ENCODE measurements around the gene DLG5.

GRCh38 chr10:77820349-77820748 lies 106.2 kb downstream of the DLG5 start:
- TF ChIP-seq, protein P1, sequence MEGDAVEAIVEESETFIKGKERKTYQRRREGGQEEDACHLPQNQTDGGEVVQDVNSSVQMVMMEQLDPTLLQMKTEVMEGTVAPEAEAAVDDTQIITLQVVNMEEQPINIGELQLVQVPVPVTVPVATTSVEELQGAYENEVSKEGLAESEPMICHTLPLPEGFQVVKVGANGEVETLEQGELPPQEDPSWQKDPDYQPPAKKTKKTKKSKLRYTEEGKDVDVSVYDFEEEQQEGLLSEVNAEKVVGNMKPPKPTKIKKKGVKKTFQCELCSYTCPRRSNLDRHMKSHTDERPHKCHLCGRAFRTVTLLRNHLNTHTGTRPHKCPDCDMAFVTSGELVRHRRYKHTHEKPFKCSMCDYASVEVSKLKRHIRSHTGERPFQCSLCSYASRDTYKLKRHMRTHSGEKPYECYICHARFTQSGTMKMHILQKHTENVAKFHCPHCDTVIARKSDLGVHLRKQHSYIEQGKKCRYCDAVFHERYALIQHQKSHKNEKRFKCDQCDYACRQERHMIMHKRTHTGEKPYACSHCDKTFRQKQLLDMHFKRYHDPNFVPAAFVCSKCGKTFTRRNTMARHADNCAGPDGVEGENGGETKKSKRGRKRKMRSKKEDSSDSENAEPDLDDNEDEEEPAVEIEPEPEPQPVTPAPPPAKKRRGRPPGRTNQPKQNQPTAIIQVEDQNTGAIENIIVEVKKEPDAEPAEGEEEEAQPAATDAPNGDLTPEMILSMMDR (IDR thresholded peaks at IDR 0.05) = no peak
- no peak for TF ChIP-seq EZH2 (IDR thresholded peaks at IDR 0.05; ENCODE audit: borderline replicate concordance, insufficient read depth, low read depth, low read length, poor library complexity, severe bottlenecking)
